GM18502 (cell line): ENCODE measurements around the gene PLXNC1.

Experiments used
- ATAC-seq: cut with Tn5 transposase; IDR thresholded peaks from one replicate; pipeline ENCODE4 v1.9.1; 2021; ENCODE audit warnings: mild to moderate bottlenecking; ENCODE audit not compliant: unreplicated experiment, poor library complexity

Gene PLXNC1

DNA sequence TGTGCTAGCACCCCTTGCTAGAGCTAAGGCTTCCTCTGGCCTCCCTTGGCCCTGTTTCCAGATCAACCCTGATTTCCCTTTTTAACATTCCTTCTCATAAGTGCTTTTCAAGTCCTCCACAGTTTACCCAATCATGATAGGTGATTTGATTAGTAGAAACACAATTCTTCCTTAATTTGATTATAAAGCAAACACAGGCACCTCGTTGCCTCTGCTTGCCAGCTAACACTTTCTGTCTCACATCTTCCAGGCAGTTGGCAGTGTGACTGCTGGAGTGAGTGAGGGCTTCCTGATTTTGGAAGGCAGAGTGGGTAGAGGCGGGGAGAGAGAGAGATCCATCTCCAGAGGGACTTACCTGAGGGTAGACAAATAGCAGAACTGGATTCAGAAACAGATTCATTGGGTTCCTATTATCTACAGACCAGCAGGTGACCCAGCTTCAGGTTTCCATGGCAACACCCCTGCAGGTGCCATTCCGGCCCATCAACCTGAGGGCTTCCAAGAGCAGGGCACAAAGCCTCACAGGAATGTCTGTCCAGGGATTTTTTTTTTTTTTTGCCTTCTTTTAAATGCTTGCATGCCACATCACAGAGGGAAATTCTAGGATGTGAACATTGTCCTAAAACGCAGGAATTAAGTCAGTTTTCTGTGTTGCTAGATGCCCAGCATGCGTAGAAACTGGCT, 77.7 kb downstream of the PLXNC1 start:
- no peak for ATAC-seq

DNA sequence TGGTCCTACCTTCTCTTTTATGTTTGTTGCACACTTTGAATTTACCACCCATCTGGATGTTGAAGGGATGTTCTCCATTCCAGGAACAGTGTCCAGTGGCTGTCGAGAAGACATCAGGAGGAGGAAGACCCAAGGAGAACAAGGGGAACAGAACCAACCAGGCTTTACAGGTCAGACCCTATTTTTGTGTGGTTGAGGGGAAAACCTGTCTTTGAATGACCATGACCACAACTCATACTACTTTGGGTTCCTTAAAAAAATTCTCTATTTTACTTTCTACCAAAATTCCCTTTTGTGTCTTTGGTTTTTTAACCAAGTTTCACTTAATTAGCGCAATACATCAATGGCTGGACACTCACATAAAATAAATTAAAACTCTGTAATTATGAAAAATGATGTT, 78.7 kb downstream of the PLXNC1 start:
- ATAC-seq: no peak

DNA sequence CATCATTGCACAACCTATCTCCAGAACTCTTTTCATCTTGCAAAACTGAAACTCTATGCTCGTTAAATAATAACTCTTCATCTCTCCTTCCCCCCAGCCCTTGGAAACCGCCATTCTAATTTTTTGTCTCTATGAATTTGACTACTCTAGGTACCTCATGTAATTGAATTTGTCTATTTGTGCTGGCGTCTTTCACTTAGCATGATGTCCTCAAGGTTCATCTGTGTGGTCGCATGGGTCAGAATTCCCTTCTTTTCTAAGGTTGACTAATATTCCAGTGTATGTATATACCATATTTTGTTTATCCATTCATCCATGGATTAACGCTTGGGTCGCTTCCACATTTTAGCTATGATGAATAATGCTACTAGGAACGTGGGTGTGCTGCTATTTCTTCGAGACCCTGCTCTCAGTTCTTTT, 80.1 kb downstream of the PLXNC1 start:
- no peak for ATAC-seq

DNA sequence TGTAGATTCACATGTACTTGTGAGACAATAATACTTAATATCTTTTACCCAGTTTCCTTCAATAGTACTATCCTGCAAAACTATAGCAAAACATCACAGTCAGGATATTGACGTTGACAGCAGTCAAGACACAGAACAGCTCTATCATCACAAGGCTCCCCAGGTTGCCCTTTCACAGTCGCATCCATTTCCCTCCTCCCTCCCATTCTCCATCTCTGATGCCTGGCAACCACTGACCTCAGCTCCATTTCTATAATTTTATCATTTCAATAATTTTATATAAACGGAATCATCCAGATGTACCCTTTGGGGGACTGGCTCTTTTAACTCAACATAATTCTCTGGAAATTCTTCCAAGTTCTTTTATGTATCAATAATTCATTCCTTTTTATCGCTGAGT, 81.5 kb downstream of the PLXNC1 start:
- no peak for ATAC-seq

DNA sequence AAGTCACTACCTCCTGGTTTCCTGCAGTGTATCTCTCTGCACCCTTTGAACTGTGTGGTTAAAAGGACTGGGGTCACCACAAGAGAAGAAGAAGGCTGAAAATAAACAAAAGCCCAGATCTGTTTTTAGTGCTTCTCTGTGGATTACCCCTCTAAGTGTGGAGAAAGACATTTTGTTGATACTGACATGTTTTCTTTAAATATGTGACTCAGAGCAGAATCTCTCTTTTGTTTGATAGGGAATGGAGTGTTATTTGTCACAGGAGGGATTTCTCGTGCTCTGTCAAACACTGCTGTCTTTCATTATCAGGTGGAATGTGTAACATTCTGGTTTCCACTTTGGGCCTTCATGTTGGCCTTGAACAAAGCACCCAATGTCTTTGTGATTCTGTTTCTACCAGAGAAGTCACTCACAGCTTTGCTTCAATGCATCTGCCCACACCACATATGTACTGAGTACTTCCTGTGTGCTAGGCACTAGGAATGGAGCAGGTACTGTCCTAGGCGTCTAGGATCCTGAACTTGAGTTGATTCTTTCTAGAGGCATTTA, 82.1 kb downstream of the PLXNC1 start:
- ATAC-seq: peak; percentile 54

DNA sequence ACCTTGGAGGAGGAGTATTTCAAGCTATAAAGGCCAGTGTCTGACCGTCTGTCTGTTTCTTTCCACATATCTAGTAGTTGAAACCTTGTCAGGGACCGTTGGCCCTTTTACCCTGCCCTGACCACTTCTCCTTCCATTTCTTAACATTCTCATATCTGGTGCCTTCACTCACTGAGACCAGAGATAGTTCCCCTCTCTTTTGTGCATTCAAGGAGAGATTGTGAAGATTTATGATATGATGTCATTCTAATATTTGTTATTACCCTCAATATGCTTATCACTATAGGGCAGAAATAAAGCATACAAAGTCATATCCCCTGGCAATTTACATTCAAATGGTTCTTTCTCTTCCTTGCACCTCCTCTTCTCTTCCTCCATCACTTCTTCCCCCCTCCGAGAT, 83.3 kb downstream of the PLXNC1 start:
- ATAC-seq: no peak

DNA sequence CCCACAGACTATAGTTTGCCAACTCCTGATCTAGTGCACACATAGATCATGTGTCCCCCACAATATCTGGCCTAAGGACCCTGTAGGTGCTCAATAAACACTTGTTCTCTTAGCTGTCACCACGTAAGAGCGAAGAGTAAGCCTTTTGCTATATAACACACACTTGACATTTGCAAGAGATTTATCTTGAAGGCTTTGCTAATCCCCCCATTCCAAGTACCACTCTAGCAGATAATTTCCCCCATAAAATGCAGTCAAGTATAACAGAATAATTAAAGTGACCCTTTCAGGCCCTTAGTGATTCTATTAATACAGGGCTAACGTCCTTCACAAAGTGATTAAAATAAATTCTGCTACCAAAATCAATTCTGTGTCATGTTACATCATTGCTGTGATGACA, 87.5 kb downstream of the PLXNC1 start:
- no peak for ATAC-seq

DNA sequence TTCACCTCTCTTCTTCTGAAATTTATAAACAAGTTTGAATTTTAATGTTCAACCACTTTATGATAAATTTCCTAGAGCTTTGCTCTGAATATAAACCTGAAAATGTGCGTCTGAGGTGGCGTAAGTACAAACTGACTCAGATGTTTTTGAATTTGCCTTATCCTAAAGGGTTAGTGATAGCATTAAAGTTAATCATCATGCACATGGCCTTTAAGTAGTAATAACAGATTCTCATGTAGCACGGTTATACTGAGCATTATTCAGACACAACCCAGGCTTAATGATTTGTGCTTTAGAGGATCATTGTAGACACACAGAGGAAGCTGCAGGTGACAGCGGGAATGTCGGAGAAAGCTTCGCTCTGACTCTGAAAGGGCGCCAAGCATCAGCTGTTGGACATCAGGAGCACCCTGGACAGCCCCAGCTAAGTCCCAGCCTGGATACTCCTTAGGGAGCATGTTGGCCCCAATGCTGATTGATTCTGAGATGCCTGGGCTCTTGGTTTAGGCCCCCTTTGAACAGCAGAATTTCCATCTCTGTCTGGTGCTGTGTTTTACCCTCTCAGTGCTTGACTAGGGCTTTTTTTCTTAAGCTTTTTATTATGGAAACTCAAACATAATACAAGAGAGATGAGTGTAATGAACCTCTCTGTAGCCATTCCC, 91.1 kb downstream of the PLXNC1 start:
- ATAC-seq: no peak

DNA sequence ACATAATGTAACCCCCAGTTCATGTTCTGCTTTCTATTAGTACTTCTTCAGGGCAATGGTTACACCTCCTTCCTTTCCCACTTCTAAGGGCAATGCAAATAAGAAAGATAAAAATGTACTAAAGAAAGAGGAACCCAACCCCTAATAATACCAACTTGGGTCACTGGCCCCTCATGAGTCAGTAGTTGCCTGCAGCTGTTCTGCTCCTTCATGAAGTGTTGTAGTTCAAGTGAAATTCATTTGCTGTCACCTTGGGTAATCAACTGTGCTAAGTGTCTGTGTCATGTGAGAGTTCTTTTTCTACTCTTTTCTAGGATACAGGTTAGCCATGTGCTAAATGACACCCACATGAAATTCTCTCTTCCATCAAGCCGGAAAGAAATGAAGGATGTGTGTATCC, 91.8 kb downstream of the PLXNC1 start:
- peak; percentile 87 for ATAC-seq

DNA sequence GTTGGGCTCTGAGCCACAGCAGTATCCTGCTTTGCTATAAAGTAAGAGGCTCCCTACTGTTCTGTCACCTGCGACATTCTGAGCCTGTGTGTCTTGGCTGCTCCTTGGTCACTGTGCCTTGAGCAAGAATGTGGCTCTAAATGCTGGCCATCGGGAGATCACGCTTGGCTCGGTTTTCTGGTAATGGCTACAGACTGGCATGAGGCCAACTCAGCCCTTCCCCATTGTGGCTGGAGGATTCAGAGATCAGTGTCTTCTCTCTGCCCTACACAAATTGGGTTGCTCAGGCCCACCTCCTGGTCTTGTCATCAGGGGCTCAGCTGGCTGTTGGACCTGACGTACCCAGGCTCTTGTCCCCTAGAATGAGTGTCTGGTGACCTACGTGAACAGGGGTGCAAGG, 94.5 kb downstream of the PLXNC1 start:
- ATAC-seq: no peak

DNA sequence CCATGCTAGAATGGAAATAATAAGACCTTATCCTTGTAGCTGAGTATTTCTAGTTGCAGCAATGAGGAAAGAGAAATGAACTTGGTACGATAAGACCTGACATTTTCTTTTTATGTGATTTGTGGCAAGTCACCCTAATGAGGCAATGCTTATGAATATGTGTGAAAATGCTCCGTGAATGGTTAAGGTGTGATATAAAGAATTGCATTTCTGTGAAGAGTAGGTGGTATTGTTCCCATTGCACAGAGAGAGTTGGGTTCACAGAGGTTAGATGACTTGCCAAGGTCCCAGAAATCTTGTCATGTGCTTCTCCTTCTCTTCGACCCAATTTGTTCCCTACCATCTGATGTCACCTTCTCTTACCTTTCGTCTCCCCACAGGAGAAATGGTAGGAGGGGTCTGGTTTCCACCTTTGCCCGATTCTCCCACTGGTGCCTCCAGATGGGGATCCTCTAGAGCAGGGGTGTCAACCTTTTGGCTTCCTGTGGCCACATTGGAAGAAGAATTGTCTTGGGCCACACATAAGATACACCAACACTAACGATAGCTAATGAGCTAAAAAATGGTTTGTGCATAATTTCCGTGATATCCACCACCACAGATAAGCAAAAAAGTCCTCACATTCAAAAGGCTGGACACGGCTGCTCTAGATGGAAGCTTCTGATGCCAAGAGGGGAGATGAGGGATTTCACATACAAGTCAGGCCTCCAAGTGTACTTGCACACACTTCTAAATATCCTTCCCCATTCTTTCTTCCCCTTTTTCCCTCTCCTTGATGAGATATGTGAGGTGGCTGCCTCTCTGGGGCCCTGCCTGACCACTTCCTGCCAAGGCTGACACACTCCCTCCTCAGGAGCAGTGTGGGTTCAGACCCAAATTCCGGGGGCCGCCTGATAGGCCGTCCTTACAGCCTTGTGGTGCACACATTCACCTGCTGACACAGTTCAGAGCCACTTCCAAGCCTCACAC, 96.1 kb downstream of the PLXNC1 start:
- peak; percentile 77 for ATAC-seq

DNA sequence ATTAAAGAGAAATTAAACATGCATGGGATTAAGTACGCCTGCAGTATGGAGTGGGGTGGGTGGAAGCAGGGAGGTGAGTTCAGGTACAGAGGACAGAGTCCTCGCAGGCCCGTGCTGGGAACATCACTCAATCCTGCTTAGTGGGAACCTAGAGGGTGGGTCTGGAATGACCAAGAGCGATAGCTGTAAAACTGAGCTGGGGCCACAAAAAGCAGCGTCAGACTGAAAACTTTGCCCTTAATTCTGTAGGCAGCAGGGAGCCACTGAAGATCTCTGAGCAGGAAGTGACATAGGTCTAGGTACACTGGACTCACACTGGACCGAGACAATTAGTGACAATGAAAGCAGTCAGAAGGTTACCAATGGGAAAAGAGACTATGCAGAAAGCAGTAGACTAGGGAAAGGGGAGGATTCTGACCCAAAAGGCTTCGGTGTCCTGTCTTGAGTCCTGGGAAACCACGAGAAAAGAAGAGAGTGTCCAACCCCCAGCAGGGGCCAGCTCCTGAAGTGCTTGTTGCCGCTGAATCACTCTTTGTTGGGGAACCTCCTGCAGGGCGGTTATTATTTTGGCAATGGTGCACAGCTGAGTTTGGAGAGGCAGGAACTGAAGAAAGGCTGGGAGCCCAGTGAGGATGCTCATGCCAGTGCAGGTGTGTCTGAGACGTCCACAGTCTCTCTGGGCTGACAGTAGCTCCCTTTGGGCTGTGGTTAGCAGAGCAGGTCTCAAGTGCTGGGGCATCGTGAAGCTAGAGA, 97.4 kb downstream of the PLXNC1 start:
- no peak for ATAC-seq

DNA sequence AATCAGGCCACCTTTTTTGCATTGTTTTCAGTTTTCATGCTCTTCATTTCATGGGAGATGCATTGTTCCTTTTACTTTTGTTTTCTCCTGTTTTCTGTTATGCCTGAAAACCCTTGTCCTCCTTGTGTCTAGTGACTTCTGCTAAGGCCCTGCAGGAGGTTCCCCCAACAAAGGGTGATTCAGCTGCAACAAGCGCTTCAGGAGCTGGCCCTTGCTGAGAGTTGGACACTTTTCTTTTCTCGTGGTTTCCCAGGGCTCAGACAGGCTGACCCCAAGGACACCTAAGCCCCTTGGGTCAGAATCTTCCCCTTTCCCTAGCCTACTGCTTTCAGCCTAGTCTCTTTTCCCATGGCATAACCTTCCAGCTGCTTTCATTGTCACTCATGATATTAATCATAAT, 98.9 kb downstream of the PLXNC1 start:
- ATAC-seq: no peak

DNA sequence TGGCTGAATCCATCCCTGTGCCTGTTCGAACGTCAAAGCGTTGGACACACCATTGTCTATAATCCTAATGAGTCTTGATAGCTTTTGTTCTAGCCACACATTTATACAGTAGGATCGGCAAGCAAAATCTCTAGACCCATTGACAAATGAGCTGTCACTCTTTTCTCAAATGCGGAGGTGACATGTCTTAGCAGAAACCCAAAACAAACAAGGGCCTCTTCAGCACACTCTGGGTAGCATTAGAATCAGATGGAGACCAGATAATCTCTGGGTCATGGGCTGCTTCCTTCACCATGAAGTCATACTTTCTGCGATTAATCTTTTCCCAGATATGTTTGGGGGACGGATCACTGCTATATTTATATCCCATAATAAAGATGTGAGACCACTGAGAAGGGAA, 100.2 kb downstream of the PLXNC1 start:
- ATAC-seq: no peak

DNA sequence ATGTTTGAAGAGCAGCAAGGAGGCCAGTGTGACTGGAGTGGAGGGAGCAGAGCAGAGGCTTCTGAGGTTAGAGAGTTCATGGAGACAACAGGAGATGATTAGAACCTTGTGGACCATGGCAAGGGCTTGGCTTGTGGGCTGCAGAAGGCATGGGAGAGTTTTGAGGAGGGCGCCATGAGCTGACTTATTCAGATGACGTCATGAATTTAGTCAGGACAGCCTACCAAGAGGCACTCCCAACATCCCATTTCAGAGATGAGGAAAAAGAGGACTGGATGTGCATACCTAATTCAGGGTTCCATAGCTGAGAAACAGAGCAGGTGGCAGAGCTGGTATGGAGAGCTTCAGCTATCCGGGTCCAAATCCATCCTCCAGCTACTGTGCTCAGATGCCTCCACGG, 101.8 kb downstream of the PLXNC1 start:
- no peak for ATAC-seq

DNA sequence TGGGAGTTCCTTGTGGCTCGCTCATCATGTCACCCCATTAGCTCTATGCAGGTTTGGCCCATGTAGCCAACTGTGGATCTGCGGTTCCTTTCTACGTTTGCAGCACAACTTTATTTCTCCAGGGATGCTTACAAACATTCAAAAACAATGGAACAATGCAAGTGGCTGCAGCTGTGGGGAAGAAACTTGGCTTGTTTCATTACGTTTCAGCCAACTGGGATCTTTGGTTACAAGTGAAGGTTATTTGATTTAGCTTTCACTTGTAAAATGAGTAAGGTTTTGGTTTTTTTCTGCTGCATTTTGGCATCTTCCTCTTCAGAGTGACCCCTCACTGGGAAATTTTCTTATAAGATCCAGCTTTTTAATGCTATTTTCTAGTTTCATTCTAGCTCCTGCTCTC, 105.9 kb downstream of the PLXNC1 start:
- no peak for ATAC-seq

DNA sequence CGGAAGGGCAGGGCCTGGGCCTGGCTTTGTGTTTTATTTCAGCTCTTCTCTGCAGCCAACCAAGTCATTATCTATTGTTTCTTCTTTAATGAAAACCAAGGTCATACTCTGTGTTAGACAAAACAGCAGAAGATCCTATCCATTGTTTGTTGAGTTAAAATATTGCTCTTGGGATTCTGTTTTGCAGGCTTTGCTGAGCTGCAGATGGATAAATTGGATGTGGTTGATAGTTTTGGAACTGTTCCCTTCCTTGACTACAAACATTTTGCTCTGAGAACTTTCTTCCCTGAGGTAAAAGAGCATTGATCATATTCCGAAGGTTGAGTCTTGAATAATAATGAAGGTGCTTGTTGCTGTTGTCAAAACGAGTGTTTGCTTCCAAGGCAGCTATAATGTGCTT, 106.6 kb downstream of the PLXNC1 start:
- no peak for ATAC-seq

DNA sequence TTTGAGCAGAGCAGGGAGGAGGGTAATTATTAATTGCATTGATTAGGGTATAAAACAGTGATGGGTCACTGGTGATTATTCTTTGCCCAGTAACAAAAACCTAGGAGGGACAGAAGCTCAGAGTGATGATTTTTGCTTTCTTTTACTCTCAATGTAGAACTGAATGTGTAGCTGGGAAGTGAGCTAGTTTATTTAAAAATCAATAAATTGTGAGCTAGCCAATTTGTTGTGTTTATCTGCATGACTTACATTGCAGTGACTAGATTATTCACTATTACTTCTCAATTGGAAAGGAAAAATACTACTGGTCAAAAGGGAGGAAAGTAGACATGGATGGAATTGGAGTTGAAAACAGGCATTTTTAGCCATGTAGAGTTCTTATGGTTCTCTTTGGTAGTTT, 107.1 kb downstream of the PLXNC1 start:
- no peak for ATAC-seq

DNA sequence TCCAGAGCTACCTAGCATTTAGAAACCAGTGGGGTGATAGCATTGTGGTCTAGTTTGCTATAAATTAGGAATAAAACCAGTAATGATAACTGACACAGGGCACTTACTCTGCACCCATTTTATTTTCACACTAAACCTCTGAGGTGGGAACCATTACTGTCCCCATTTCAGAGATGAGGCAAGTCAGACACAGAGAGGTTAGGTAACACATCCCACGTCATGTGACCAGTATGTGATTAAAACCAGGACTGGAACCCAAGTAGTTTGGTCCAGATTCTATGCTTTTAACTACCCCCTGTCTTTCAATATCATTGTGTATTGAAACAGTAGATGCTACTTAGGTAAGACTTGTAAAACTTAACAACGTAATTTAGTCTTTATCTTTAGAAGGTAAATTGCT, 110.2 kb downstream of the PLXNC1 start:
- ATAC-seq: peak; percentile 31

DNA sequence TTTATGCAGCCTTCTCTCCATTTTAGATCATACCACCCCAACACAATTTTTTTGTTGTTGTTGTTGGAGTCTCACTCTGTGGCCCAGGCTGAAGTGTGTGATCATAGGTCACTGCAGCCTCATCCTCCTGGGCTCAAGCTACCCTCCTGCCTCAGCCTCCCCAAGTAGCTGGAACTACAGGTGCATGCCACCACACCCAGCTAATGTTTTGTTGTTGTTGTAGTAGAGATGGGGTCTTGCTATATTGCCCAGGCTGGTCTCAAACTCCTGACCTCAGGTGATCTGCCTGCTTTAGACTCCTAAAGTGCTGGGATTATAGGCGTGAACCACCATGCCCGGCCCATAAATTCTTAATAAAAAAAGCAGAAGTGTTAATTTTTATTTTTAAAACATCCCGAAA, 111.6 kb downstream of the PLXNC1 start:
- ATAC-seq: no peak
